ENCODE results near the gene HS2ST1.

HS2ST1 gene

DNA sequence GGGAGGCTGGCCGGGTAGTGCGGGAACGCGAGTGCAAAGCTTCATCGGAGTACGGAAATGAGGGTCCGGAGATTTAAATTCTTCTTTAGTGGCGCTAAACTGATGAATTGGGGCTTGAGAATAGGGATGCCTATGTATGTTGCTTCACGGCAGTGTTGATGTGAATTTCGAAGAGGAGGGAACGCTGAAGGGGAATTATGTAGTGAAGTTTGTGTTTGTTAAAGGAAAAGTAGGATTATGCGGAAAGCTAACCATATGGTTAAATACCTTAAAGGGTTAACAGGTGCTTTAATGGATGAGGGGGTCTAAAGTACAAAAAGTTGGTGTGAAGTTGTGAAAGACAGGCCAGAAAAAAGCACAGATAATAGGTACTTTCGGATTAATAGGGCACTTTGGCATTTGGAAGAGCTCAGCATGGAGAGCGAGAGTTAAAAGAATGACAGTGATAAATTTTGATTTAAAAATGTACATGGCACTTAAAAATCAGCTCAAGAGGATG lies 1.4 kb downstream of the HS2ST1 start:
- Mint-ChIP-seq H3K4me3 (no peak overlapping the region), H3K27me3 (ENCODE audit: low read depth) (no peaks in the 10 kb centered on the region), H3K27ac (no peak overlapping the region), H3K4me1 (peaks cover 23% of the 10 kb centered on the region), H3K36me3 (ENCODE audit: low read depth) (peaks cover 15% of the 10 kb centered on the region), H3K9me3 (peaks cover 5% of the 10 kb centered on the region)
- TF ChIP-seq, protein P1, sequence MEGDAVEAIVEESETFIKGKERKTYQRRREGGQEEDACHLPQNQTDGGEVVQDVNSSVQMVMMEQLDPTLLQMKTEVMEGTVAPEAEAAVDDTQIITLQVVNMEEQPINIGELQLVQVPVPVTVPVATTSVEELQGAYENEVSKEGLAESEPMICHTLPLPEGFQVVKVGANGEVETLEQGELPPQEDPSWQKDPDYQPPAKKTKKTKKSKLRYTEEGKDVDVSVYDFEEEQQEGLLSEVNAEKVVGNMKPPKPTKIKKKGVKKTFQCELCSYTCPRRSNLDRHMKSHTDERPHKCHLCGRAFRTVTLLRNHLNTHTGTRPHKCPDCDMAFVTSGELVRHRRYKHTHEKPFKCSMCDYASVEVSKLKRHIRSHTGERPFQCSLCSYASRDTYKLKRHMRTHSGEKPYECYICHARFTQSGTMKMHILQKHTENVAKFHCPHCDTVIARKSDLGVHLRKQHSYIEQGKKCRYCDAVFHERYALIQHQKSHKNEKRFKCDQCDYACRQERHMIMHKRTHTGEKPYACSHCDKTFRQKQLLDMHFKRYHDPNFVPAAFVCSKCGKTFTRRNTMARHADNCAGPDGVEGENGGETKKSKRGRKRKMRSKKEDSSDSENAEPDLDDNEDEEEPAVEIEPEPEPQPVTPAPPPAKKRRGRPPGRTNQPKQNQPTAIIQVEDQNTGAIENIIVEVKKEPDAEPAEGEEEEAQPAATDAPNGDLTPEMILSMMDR (IDR thresholded peaks at IDR 0.05; ENCODE audit: unreplicated experiment in 3 of 3) = no peak

DNA sequence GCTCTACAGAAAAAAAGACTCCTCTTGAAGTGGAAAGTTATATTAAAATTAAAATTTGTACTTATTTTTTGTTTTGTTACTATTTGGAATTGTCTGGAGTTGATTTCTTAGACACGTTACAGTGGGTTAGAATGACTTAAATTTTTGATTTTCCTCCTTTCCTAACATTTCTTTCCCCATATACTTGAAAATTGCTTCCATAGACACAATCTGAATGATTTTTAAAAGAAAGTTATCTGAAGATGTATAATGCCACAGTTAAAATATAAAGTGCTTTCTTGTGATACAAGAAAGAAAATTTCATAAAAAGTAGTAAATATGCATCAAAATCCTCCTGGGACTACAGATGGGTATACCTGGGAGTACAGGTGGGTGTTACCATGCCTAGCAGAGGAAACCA lies 2.3 kb downstream of the HS2ST1 start:
- TF ChIP-seq, protein P1 (IDR thresholded peaks at IDR 0.05; ENCODE audit: unreplicated experiment in 3 of 3) = no peak
- H3K4me1 Mint-ChIP-seq = peaks cover 15% of the 10 kb centered on the region

DNA sequence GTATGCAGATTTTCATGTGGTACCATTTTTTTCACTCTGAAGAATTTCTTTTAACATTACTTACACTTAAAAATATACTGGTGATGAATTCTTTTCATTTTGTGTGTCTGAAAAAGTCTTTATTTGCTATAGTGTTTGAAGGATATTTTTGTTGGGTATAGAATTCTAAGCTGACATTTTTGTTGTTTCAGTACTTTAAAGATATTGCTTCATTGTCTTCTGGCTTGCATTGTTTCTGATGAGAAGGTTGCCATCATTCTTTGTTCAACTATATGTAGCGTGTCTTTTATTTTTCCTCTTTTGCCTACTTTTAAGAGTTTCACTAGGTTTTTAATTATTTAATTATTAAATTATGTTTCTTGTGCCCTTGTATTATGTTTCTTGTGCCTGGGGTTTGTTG lies 8.0 kb downstream of the HS2ST1 start:
- H3K9me3 Mint-ChIP-seq = peaks cover 51% of the 10 kb centered on the region
- TF ChIP-seq, protein P1 (IDR thresholded peaks at IDR 0.05; ENCODE audit: unreplicated experiment in 3 of 3) = no peak
- H3K27ac Mint-ChIP-seq = no peak overlapping the region
- H3K27me3 Mint-ChIP-seq (ENCODE audit: low read depth) = no peaks in the 10 kb centered on the region
- H3K4me3 Mint-ChIP-seq = no peak overlapping the region
- H3K36me3 Mint-ChIP-seq (ENCODE audit: low read depth) = peaks cover 60% of the 10 kb centered on the region
- H3K4me1 Mint-ChIP-seq = peaks cover 5% of the 10 kb centered on the region

More for the DNA sequence above, 2.3 kb downstream of the HS2ST1 start:
- Mint-ChIP-seq H3K9me3 (peaks cover 12% of the 10 kb centered on the region), H3K27ac (no peak overlapping the region), H3K36me3 (ENCODE audit: low read depth) (peaks cover 20% of the 10 kb centered on the region), H3K4me3 (peak overlapping the region; percentile 51 to 62 (median 62)), H3K27me3 (ENCODE audit: low read depth) (no peaks in the 10 kb centered on the region)

DNA sequence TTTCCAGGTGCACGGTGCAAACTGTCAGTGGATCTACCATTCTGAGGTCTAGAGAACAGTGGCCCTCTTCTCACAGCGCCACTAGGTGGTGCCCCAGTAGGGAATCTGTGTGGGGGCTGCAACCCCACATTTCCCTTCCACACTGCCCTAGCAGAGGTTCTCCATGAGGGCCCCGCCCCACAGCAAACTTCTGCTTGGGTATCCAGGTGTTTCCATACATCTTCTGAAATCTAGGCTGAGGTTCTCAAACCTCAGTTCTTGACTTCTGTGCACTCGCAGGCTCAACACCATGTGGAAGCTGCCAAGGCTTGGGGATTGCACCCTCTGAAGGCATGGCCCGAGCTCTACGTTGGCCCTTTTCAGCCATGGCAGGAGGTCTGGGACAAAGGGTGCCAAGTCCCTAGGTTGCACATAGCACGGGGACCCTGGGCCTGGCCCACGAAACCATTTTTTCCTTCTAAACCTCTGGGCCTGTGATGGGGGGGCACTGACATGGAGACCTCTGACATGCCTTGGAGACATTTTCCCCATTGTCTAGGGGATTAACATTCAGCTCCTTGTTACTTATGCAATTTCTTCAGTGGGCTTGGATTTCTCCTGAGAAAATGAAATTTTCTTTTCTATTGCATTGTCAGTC lies 10.0 kb downstream of the HS2ST1 start:
- no peaks in the 10 kb centered on the region for H3K27me3 Mint-ChIP-seq (ENCODE audit: low read depth)
- no peak overlapping the region for H3K27ac Mint-ChIP-seq

DNA sequence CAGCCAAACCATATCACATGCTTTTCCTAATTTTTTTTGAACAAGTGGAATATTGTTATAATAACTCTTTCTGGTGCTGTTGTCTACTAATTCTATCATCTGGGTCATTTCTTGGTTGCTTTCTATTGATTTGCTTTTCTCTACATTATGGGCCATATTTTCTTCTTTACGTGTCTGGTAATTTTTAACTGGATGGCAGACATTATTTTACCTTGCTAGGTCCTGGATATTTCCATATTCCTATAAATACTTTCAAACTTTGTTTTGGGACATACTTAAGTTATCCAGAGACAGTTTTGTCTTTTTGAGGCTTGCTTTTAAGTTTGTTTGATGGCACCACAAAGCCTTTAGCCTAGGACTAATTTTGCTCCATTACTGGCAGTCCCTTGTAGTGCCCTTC lies 11.3 kb downstream of the HS2ST1 start:
- H3K27me3 Mint-ChIP-seq (ENCODE audit: low read depth) = no peaks in the 10 kb centered on the region
- H3K4me3 Mint-ChIP-seq = no peak overlapping the region
- TF ChIP-seq, protein P1 (IDR thresholded peaks at IDR 0.05; ENCODE audit: unreplicated experiment in 3 of 3) = no peak
- peaks cover 48% of the 10 kb centered on the region for H3K36me3 Mint-ChIP-seq (ENCODE audit: low read depth)
- no peaks in the 10 kb centered on the region for H3K4me1 Mint-ChIP-seq
- no peak overlapping the region for H3K27ac Mint-ChIP-seq
- H3K9me3 Mint-ChIP-seq = peaks cover 47% of the 10 kb centered on the region

More for the DNA sequence above, 10.0 kb downstream of the HS2ST1 start:
- Mint-ChIP-seq H3K36me3 (ENCODE audit: low read depth) (peaks cover 59% of the 10 kb centered on the region), H3K4me1 (no peaks in the 10 kb centered on the region), H3K9me3 (peaks cover 51% of the 10 kb centered on the region), H3K4me3 (no peak overlapping the region)
- TF ChIP-seq, protein P1 (IDR thresholded peaks at IDR 0.05; ENCODE audit: unreplicated experiment in 3 of 3) = no peak

DNA sequence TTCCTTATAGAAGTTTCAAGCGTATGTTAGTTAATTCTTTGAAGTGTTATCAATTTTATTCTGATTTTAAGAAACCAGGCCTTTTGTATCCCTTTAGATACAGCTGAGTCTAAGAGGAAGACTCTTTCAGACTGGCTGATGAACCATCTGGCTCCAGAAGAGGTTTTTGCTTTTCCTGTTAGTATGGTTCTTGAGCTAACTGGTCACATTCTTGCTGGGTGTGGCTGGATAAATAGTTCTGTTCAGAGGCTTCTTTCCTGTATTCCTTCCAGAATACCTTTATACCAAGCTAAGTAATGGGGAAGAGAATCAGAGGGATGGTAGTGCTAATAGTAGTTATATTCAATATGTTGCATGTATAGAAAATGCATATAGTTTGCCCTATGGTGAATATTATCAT lies 12.4 kb downstream of the HS2ST1 start:
- Mint-ChIP-seq H3K4me1 (no peaks in the 10 kb centered on the region), H3K27ac (no peak overlapping the region), H3K36me3 (ENCODE audit: low read depth) (peaks cover 40% of the 10 kb centered on the region), H3K4me3 (no peak overlapping the region), H3K9me3 (peaks cover 39% of the 10 kb centered on the region), H3K27me3 (ENCODE audit: low read depth) (no peaks in the 10 kb centered on the region)
- TF ChIP-seq, protein P1 (IDR thresholded peaks at IDR 0.05; ENCODE audit: unreplicated experiment in 3 of 3) = no peak
